K562 (cell line): Measurements from ENCODE around the gene CAMK2B. TPM values are rescaled to one million over a fixed set of nuclear protein-coding genes. Genes with fewer than 3 reads are reported as not detected.
A peak's percentile ranks its signal among the peaks of the same experiment; 100 is the strongest.

ENCODE experiments used
- ATAC-seq: fragments of 200-7000 bp; cut with Tn5 transposase; 3 replicates; pipeline ENCODE4 v1.9.1; 2020; ENCODE audit warnings: moderate library complexity
- BruUV-seq: library from RNA; stranded (reverse); fragments of 400-500 nt; replicated peaks from 2 replicates; lab custom pipeline; 2021; lab: Mats Ljungman, UMichigan
- CTCF ChIA-PET: fragments of 300-600 bp; formaldehyde crosslinking; extraction: SDS; loops from one replicate; lab custom pipeline; 2021; ENCODE audit warnings: low intra/inter-chr PET ratio; lab: Yijun Ruan, JAX
- POLR2A ChIA-PET: fragments of 300-600, 350-650 bp; sonication (Branson Sonifier 250); formaldehyde crosslinking; extraction: SDS; loops from one replicate; lab custom pipeline; 2021; ENCODE audit warnings: antibody characterized with exemption, inconsistent platforms; lab: Yijun Ruan, JAX
- DNase-seq, 4 experiments: peaks; one replicate each; pipeline versions ENCODE4 v3.0.0 to v3.0.0-alpha.2; 2011 to 2018; ENCODE audit warnings: low spot score in 3 of 4, mixed read lengths in 3 of 4; ENCODE audit errors: extremely low read depth in 1 of 4
- FAIRE-seq: peaks from 2 replicates; lab custom pipeline; 2011; peaks lifted over from hg19 to GRCh38; lab: Jason Lieb, UNC
- H2AFZ ChIP-seq: 2 replicates; pipeline ENCODE4 v1.6.0; 2011; ENCODE audit warnings: low read depth, low read length, control low read depth, inconsistent platforms
- H3K27ac ChIP-seq: fragments of 200-600 bp; 3 replicates; pipeline ENCODE4 v1.8.0; 2011; ENCODE audit warnings: low read depth, mild to moderate bottlenecking, control low read depth, inconsistent platforms, low read length, moderate library complexity, mixed read lengths; ENCODE audit errors: extremely low read depth
- H3K27me3 ChIP-seq, 2 experiments: fragments of 300-600 bp in 1 of 2; 2 replicates in 1 of 2; 3 replicates in 1 of 2; pipeline versions ENCODE4 v1.6.0 to v1.8.0; 2011; ENCODE audit warnings: inconsistent platforms in 2 of 2, low read length in 2 of 2, mild to moderate bottlenecking in 1 of 2, mixed read lengths in 1 of 2, moderate library complexity in 1 of 2; ENCODE audit not compliant: control insufficient read depth in 2 of 2, insufficient read depth in 2 of 2
- H3K36me3 ChIP-seq: fragments of 300-600 bp; 3 replicates; pipeline ENCODE4 v1.8.0; 2011; ENCODE audit warnings: mild to moderate bottlenecking, low read length, inconsistent platforms; ENCODE audit not compliant: control insufficient read depth, insufficient read depth
- H3K4me1 ChIP-seq, 2 experiments: fragments of 200-600 bp in 1 of 2; replicated peaks in 1 of 2; 2 replicates in 1 of 2; 3 replicates in 1 of 2; pipeline versions ENCODE4 v1.5.1 to v1.8.0; 2011; ENCODE audit warnings: inconsistent platforms in 2 of 2, low read length in 2 of 2, mild to moderate bottlenecking in 1 of 2, mixed read lengths in 1 of 2, moderate library complexity in 1 of 2; ENCODE audit not compliant: control insufficient read depth in 2 of 2, insufficient read depth in 2 of 2
- H3K4me2 ChIP-seq: 2 replicates; pipeline ENCODE4 v1.6.1; 2011; ENCODE audit warnings: low read length, control low read depth, inconsistent platforms, mixed read lengths; ENCODE audit not compliant: insufficient read depth
- H3K4me3 ChIP-seq: fragments of 200-600 bp; sonication (generic), shearing (Covaris generic); 2 replicates; pipeline ENCODE4 v1.5.1; 2016; ENCODE audit warnings: control low read depth, inconsistent platforms
- H3K79me2 ChIP-seq: fragments of 200-600 bp; 3 replicates; pipeline ENCODE4 v1.8.0; 2011; ENCODE audit warnings: low read length, inconsistent platforms; ENCODE audit not compliant: control insufficient read depth, insufficient read depth
- H3K9ac ChIP-seq, 2 experiments: 2 replicates each; pipeline versions ENCODE4 v1.6.0 to v1.6.1; 2011; ENCODE audit warnings: low read depth in 2 of 2, low read length in 2 of 2, control low read depth in 1 of 2, inconsistent platforms in 1 of 2, mild to moderate bottlenecking in 1 of 2, mixed read lengths in 1 of 2; ENCODE audit not compliant: insufficient read depth in 1 of 2
- H3K9me1 ChIP-seq: one replicate; pipeline ENCODE4 v1.6.0; 2011; ENCODE audit warnings: inconsistent platforms, mild to moderate bottlenecking, low read length, moderate library complexity; ENCODE audit not compliant: control insufficient read depth, insufficient read depth
- H3K9me3 ChIP-seq: replicated peaks from 2 replicates; pipeline ENCODE4 v1.5.1; 2011; ENCODE audit warnings: low read depth, low read length, inconsistent platforms; ENCODE audit not compliant: control insufficient read depth, insufficient read depth
- H4K20me1 ChIP-seq: replicated peaks from 2 replicates; pipeline ENCODE4 v1.6.1; 2011; ENCODE audit warnings: low read length, inconsistent platforms, mixed read lengths; ENCODE audit not compliant: control insufficient read depth, insufficient read depth
- ARID2 ChIP-seq: fragments of 450-650 bp; IDR thresholded peaks from 2 replicates; pipeline ENCODE4 v1.6.1; 2017; ENCODE audit warnings: antibody characterized with exemption, mild to moderate bottlenecking
- BRD9 ChIP-seq: fragments of 450-650 bp; IDR thresholded peaks from 2 replicates; pipeline ENCODE4 v1.6.1; 2018; ENCODE audit warnings: low read depth; ENCODE audit not compliant: partially characterized antibody
- CHD2 ChIP-seq: IDR thresholded peaks from 2 replicates; pipeline ENCODE4 v1.6.1; 2011; ENCODE audit warnings: low read depth, low read length
- CTCFL ChIP-seq: IDR thresholded peaks from 2 replicates; pipeline ENCODE4 v1.6.1; 2011; ENCODE audit warnings: borderline replicate concordance, low read depth, mild to moderate bottlenecking, moderate library complexity, low read length; ENCODE audit not compliant: insufficient read depth, poor library complexity, severe bottlenecking
- DDX20 ChIP-seq: fragments of 450-650 bp; IDR thresholded peaks from 2 replicates; pipeline ENCODE4 v1.6.1; 2016; ENCODE audit warnings: missing genetic modification characterization, low read depth, mild to moderate bottlenecking, missing compliant biosample characterization, moderate library complexity
- ELF1 ChIP-seq: fragments of 200-800 bp; sonication (Bioruptor generic); IDR thresholded peaks from 2 replicates; pipeline ENCODE4 v1.6.1; 2016; ENCODE audit warnings: missing genetic modification characterization, missing compliant biosample characterization
- ETV1 ChIP-seq: fragments of 450-650 bp; conservative IDR thresholded peaks from 2 replicates; pipeline ENCODE4 v1.6.1; 2016; ENCODE audit warnings: missing genetic modification characterization, control low read depth, low read depth, missing compliant biosample characterization
- FOXK1 ChIP-seq: sonication (generic); formaldehyde crosslinking; IDR thresholded peaks from 2 replicates; pipeline ENCODE4 v1.8.0; 2022; ENCODE audit warnings: missing genetic modification reagents, mild to moderate bottlenecking, borderline replicate concordance
- HCFC1 ChIP-seq: IDR thresholded peaks from 2 replicates; pipeline ENCODE4 v1.6.1; 2012; ENCODE audit warnings: low read depth, low read length, improper control_type of control experiment
- MBD2 ChIP-seq: sonication (generic); IDR thresholded peaks from 2 replicates; pipeline ENCODE4 v1.6.1; 2016; ENCODE audit warnings: low read depth, borderline replicate concordance
- WHSC1 ChIP-seq: IDR thresholded peaks from one replicate; pipeline ENCODE4 v1.6.1; 2012; ENCODE audit warnings: low read length, control low read depth, inconsistent platforms
- ZNF121 ChIP-seq: sonication (generic); formaldehyde crosslinking; conservative IDR thresholded peaks from 2 replicates; pipeline ENCODE4 v1.8.0; 2022; ENCODE audit warnings: missing genetic modification reagents
- WGBS: fragments of 100-300 bp; shearing (Covaris generic); methylation state at CpG from one replicate; pipeline ENCODE4 v1.1.6; 2016; ENCODE audit warnings: low coverage, mixed read lengths; ENCODE audit not compliant: insufficient coverage; ENCODE audit errors: missing lambda C conversion rate; 5-methylcytosine and 5-hydroxymethylcytosine counted together
- in situ Hi-C: fragments of 300-500 bp; cut with MboI; formaldehyde crosslinking; loops from 4 replicates; pipeline ENCODE4 v1.15.0; 2018; ENCODE audit warnings: inconsistent platforms, mixed read lengths
- intact Hi-C: fragments of 100-400 bp; cut with micrococcal nuclease; formaldehyde crosslinking; loops from 2 replicates; pipeline ENCODE4 v1.14.2; 2022
- polyA plus RNA-seq, 8 experiments: library from polyadenylated mRNA; depleted of rRNA in 4 of 8; stranded (reverse) in 5 of 8; unstranded in 3 of 8; fragments of >200 nt; fragmentation: Nextera tagmentation in 2 of 8; fragmentation: Illumina TruSeq in 1 of 8; extraction: Ambion mirVana in 2 of 8; extraction: Trizol in 1 of 8; gene quantifications; 2 replicates each; pipeline versions ENCODE4 v1.2.1 to v1.2.3, GENCODE V29; 2011 to 2014; ENCODE audit warnings: inconsistent platforms in 1 of 8, missing spikeins in 1 of 8
- total RNA-seq, 7 experiments: library from RNA; depleted of rRNA in 6 of 7; stranded (reverse); fragments of >200 nt in 6 of 7; fragmentation: Illumina TruSeq in 2 of 7; extraction: Trizol in 2 of 7; gene quantifications; 2 replicates each; pipeline versions ENCODE4 v1.2.1 to v1.2.3, GENCODE V29; 2011 to 2021; ENCODE audit warnings: low replicate concordance in 1 of 7
- TF ChIP-seq, protein P1 (sequence below): fragments of 250-450 bp; sonication (Bioruptor Pico); IDR thresholded peaks from 2 replicates; pipeline ENCODE4 v1.9.0; 2021; ENCODE audit warnings: mild to moderate bottlenecking
- TF ChIP-seq, protein P2 (sequence below): IDR thresholded peaks from 2 replicates; pipeline ENCODE4 v1.6.1; 2012; ENCODE audit warnings: low read depth, low read length, improper control_type of control experiment, borderline replicate concordance

CAMK2B gene
- total and polyA plus RNA-seq, 9 of the 15 experiments (the other 6 are each of a cell fraction or from before 2014, with no cell fraction given) = 0.04 to 0.09 (median 0.05) TPM; not detected in 4

- H3K4me2 ChIP-seq = no peak overlapping the region
- WGBS = 8% methylated on average over 11 of the region's 12 CpGs
Measured at GRCh38 chr7:44305564-44306507, 19.6 kb downstream of the CAMK2B start.

More at GRCh38 chr7:44305564-44306507, 19.6 kb downstream of the CAMK2B start:
- Histone ChIP-seq H3K27me3 (peaks cover 9 to 17% of the 10 kb centered on the region in 2 experiments), H3K4me3 (no peak overlapping the region), H2AFZ (no peak overlapping the region), H3K79me2 (no peaks in the 10 kb centered on the region), H3K36me3 (no peaks in the 10 kb centered on the region), H3K4me1 (peaks cover 0 to 17% of the 10 kb centered on the region in 2 experiments; a peak in 3 of 5 replicates), H3K27ac (no peak overlapping the region), H3K9me1 (no peaks in the 10 kb centered on the region), H3K9me3 (no peaks in the 10 kb centered on the region), H4K20me1 (no peaks in the 10 kb centered on the region), H3K9ac (no peak overlapping the region)
- ChIA-PET POLR2A (interaction anchor here (0.6 kb wide), 1 partner anchor 14 kb away, joined by 3 read pairs; no protein-coding TSS in a partner anchor), CTCF (no interaction called here)
- ATAC-seq (no peak), DNase-seq (peak in 2 of 4 experiments; percentile 3 to 6), FAIRE-seq (no peak)
- intact Hi-C loops (no loop called here), in situ Hi-C loops (no loop called here)
- BruUV-seq = no TSS peak
- no peak for TF ChIP-seq CHD2
- no peak for TF ChIP-seq WHSC1
- TF ChIP-seq, protein P1, sequence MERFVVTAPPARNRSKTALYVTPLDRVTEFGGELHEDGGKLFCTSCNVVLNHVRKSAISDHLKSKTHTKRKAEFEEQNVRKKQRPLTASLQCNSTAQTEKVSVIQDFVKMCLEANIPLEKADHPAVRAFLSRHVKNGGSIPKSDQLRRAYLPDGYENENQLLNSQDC (CRISPR knock-in tag) = no peak
- TF ChIP-seq ETV1 (tag) = no peak
- TF ChIP-seq BRD9 = no peak
- TF ChIP-seq FOXK1 (CRISPR knock-in tag) = no peak
- no peak for TF ChIP-seq ZNF121 (CRISPR knock-in tag)
- TF ChIP-seq ARID2 = no peak
- TF ChIP-seq ELF1 = no peak
- TF ChIP-seq CTCFL = no peak
- TF ChIP-seq DDX20 (tag) = no peak
- TF ChIP-seq HCFC1 = no peak
- TF ChIP-seq, protein P2, sequence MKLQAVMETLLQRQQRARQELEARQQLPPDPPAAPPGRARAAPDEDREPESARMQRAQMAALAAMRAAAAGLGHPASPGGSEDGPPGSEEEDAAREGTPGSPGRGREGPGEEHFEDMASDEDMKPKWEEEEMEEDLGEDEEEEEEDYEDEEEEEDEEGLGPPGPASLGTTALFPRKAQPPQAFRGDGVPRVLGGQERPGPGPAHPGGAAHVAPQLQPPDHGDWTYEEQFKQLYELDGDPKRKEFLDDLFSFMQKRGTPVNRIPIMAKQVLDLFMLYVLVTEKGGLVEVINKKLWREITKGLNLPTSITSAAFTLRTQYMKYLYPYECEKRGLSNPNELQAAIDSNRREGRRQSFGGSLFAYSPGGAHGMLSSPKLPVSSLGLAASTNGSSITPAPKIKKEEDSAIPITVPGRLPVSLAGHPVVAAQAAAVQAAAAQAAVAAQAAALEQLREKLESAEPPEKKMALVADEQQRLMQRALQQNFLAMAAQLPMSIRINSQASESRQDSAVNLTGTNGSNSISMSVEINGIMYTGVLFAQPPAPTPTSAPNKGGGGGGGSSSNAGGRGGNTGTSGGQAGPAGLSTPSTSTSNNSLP = no peak
- no peak for TF ChIP-seq MBD2
